ENCODE measurements around the gene DCAKD. TPM values are rescaled to one million over a fixed set of nuclear protein-coding genes. Genes with fewer than 3 reads are reported as not detected.

DCAKD gene
- total and polyA plus RNA-seq, 2 donors (not counting 3 experiments of a cell fraction or from before 2014, with no cell fraction given): 30.8 to 36.5 TPM

- H2AFZ ChIP-seq (ENCODE audit: low read depth, low read length): no peak overlapping the region
- H3K9ac ChIP-seq (replicated peaks; ENCODE audit: extremely low read depth, insufficient read depth, low read length): no peak overlapping the region
- H3K79me2 ChIP-seq (ENCODE audit: control insufficient read depth, insufficient read depth, low read length): no peaks in the 10 kb centered on the region
- no TSS peak for BruUV-seq (replicated peaks)
- ChIA-PET CTCF (interaction anchor here (1.4 to 2.4 kb wide), 2 partner anchors 14 to 62 kb away, joined by 3 to 6 read pairs; partner anchors contain the start of gene C1QL1), POLR2A (no interaction called here)
- H3K9me1 ChIP-seq (replicated peaks; ENCODE audit: control insufficient read depth, extremely low read depth, insufficient read depth, low read length): no peaks in the 10 kb centered on the region
- no peak overlapping the region for H3K4me3 ChIP-seq (replicated peaks in 1 of 3; ENCODE audit: insufficient read depth in 1 of 3, low read depth in 1 of 3, low read length in 3 of 3)
- FAIRE-seq (no peak), DNase-seq (ENCODE audit: low read depth, low spot score) (no peak)
- H4K20me1 ChIP-seq (replicated peaks; ENCODE audit: control insufficient read depth, extremely low read depth, insufficient read depth, low read length): no peaks in the 10 kb centered on the region
- TF ChIP-seq GATA2 (IDR thresholded peaks at IDR 0.05; ENCODE audit: insufficient read depth, insufficient read length, low read depth, low read length): no peak
- no peak for TF ChIP-seq EZH2 (IDR thresholded peaks at IDR 0.05; ENCODE audit: borderline replicate concordance, low read depth, low read length, severe bottlenecking)
- no peak for TF ChIP-seq MYC (IDR thresholded peaks at IDR 0.05; ENCODE audit: low read depth, low read length)
- TF ChIP-seq FOS (IDR thresholded peaks at IDR 0.05; ENCODE audit: borderline replicate concordance, insufficient read depth, low read length): no peak
- TF ChIP-seq CTCF (IDR thresholded peaks at IDR 0.05; ENCODE audit: extremely low read depth in 1 of 2, insufficient read depth in 1 of 2, low read depth in 1 of 2, low read length in 2 of 2): no peak
- TF ChIP-seq JUN (IDR thresholded peaks at IDR 0.05; ENCODE audit: borderline replicate concordance, insufficient read depth, insufficient read length, low read depth): no peak
- no peak for TF ChIP-seq MAX (IDR thresholded peaks at IDR 0.05; ENCODE audit: insufficient read depth, insufficient read length)
- no peak for TF ChIP-seq POLR2A (IDR thresholded peaks at IDR 0.05; ENCODE audit: low read depth, low read length)
- no peak for TF ChIP-seq POLR2AphosphoS5 (IDR thresholded peaks at IDR 0.05; ENCODE audit: insufficient read depth, low read depth, low read length)
- intact Hi-C loops (cut with micrococcal nuclease) (no loop called here), dilution Hi-C loops (cut with MboI; ENCODE audit: extremely low pct_ligation_motif_present, low sequenced_read_pairs) (no loop called here)
- H3K4me2 ChIP-seq (ENCODE audit: insufficient read depth, low read length): no peak overlapping the region
- peaks cover 15% of the 10 kb centered on the region for H3K4me1 ChIP-seq (ENCODE audit: control insufficient read depth, extremely low read depth, insufficient read depth, low read length)
- H3K27ac ChIP-seq (ENCODE audit: insufficient read depth, low read depth, low read length): no peak overlapping the region
- H3K27me3 ChIP-seq (ENCODE audit: control insufficient read depth in 2 of 2, insufficient read depth in 2 of 2, low read length in 2 of 2): peaks cover 0 to 9% of the 10 kb centered on the region in 2 experiments
- no peaks in the 10 kb centered on the region for H3K9me3 ChIP-seq (replicated peaks; ENCODE audit: control insufficient read depth, insufficient read depth, low read length)
- H3K36me3 ChIP-seq (ENCODE audit: control insufficient read depth in 2 of 2, extremely low read depth in 1 of 2, insufficient read depth in 2 of 2, low read length in 2 of 2): no peaks in the 10 kb centered on the region
These were observed 69.2 kb downstream of the DCAKD start for GRCh38 chr17:44982113-44982702.
